NCI-H345 treated with DMSO at 0.1 percent for 48 hours (cell line): ENCODE data around the gene GALK2.

Experiments
- DNase-seq: peaks from one replicate; lab custom pipeline; 2025; ENCODE audit not compliant: unreplicated experiment; lab: John Stamatoyannopoulos, UW

Gene GALK2

GRCh38 chr15:49169880-49170597 is at the start of gene GALK2:
Gene GALK2 (plus strand): TSS chr15:49170247. CDS start chr15:49170323, 76 bp downstream.
- peak; percentile 45 for DNase-seq

- DNase-seq = no peak
These were observed 49.2 kb upstream of the GALK2 start for GRCh38 chr15:49120832-49121231.

DNA sequence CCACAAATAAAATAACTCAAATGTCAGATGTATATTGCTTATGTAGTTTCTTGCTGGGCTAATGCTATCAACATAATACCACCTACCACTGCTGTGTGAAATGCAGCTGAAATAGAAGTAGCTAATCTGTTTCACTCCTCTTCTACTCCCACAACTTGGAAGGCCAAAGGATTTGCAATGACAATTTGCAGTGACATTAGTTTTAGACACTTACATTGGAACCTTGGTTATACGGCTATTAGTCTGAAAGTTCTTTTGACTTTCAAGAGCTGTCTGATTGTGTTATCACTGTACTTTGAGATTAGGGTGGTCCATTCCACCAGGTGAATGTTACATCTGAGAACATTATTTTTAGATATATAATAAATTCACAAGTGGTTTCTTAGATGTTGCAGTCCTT is 48.1 kb upstream of the GALK2 start:
- DNase-seq = no peak

DNA sequence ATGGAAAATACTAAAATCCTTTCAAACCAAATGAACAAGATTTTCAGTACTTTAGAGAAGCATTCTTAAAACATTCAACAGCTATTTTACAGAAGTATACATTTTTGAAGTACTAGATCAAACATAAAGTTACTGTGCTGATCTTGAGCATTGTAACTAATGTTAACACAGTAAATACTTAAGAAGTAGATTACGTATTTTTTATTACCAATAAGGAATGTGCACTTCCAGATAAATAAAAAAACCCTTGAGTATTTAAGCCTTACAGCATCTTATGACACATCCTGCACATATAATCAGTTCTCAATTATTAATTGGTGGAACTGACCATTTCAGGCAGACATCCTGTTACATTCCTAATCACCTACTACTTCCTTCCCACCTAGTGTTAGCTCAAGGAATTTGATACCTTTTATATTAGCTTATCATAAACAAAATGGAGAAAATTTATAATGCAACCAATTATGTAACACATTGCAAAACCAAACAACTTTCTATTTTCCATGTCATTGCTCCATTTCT is 47.4 kb upstream of the GALK2 start:
- DNase-seq = no peak

GRCh38 chr15:49124371-49124770 is 45.7 kb upstream of the GALK2 start:
- DNase-seq = no peak

GRCh38 chr15:49131403-49131802 is 38.6 kb upstream of the GALK2 start:
- no peak for DNase-seq

GRCh38 chr15:49134683-49135341 is 35.2 kb upstream of the GALK2 start:
- no peak for DNase-seq

DNA sequence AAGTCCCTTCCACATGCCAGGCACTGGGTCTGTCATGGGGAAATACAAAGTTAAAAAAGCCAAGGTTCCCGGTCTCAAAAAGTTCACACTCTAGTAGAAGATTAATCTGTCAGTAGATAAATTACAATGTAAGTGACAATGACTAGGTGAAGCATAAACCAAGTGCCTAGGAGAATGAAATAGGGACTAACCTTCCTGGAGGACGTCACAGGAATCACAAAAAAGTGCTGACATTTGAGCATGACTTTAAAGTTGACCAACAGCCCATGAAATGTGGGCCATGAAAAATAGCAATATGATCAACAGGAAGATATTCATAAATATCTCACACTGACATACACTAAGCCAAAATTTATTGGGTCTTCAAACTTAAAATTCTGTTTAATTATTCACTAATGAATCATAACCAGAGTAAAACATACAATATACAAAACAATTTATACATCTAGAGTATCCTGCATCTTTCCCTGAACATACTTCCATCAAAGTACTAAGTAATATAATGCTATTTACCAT is 34.6 kb upstream of the GALK2 start:
- no peak for DNase-seq

DNA sequence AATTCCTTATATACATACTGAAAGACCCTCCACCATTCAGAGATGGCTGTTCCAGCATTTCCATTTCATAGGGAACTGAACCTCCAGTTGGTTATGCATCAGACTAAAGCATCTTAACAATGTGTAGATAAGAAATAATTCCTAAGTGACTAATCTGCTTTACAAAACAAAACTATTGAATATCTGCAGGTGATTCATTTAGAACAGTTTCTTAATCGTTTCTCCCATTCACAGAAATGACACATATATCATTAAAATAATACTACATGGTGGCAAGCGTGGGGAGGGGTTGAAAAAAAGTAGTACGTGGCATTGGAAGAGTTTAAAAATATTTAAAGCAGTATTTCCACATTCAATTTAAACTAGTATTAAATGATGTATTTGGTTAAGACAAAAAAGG is 34.1 kb upstream of the GALK2 start:
- no peak for DNase-seq

DNA sequence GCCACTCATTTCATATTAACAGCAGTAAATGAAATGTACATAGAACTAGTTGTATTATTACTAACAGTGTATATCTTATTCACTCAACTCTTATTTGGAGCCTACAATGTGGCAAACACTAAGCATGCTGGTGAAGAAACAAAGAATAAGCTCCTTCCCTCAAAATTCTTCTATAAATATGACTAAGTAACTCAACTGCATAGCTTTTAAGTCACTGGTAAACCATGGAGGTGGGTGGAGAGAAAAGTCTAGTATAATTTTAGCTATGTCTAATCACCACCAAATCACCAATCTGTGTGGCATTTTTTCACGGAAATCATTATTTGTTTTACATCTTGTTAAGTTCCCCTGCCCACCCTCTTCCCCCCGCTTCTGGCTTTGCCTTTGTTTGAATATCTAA is 32.2 kb upstream of the GALK2 start:
- no peak for DNase-seq

DNA sequence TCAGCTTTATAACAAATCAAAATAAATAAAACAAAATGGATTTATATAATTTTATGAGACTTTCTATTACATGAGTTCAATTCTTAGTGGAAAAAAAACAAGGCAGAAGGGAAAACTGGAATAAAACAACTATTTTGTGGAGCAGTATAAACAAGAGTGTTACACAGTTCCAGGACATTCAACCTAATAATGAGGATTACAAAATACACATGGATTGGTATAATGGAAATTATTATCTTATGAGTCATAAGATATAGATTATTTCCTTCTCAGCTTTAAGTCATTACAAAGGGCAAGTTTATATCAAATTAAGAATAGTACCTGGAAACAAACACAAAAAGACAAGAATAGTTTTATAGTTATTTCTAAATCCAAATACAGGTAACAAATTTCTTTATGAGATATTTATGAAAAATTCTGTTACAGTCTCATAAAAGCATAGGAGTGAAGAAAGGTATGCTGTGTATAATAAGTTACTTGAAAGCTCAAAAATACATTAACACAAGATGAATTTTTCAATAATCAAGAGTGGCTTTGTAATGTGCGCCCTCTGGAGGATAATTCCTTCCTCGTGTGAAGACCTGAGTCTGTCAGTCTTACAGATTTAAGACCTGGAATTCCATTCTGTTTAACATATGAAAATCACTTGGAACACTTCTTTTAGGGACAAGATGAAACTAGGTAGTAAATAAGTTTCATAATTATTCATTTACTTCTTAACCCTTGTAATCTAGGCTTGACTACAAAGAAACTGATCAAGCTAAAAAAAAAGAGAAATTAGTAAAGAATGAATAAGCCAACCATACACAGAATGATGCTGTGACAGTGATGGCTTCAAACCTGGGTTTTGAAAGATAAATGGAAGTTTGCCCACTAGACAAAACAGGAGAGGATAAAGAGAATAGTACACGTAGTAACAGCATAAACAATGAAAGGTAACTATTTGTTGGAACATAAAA is 24.1 kb upstream of the GALK2 start:
- no peak for DNase-seq

DNA sequence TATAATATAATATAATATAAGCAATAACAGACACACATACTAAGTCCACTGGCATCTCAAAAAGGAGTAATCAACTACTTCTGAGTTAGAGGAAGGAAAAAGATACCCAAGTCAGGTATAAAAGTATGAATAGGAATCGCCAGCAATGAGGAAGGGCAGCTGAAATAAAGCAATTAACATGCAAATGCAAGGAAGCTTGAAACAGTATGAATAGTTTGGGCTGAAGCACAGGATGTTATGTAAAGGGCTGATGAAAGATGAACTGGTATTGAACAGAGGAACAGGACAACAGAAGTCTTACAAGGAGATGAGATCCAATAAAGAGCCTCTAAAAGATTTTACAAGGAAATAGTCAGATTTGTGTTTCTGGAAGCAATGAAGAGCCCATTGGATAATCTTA is 21.7 kb upstream of the GALK2 start:
- no peak for DNase-seq

GRCh38 chr15:49148727-49149126 is 21.3 kb upstream of the GALK2 start:
- no peak for DNase-seq

DNA sequence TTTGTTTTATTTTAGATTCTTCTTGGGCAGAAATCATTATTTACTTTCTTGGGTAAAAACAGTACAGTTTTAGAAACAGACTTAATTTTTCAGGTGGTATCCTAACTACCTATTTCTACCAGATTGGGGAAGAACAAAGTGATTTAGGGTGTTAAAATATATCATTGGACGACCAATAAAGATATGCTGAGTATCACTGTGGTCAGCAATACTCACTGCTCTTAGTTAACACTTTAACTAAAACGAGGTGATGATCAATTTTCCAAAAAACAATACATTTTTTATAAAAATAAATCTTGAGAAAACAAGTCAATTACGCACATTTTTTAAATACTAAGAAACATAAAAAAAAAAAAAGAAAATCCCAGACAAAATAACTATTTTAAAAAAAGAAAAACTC is 18.2 kb upstream of the GALK2 start:
- no peak for DNase-seq

- DNase-seq = no peak
These were observed 17.3 kb upstream of the GALK2 start for GRCh38 chr15:49152552-49153312.

- DNase-seq = no peak
These were observed 15.7 kb upstream of the GALK2 start for GRCh38 chr15:49154359-49154758.

- no peak for DNase-seq
These were observed 15.3 kb upstream of the GALK2 start for GRCh38 chr15:49154799-49155109.

DNA sequence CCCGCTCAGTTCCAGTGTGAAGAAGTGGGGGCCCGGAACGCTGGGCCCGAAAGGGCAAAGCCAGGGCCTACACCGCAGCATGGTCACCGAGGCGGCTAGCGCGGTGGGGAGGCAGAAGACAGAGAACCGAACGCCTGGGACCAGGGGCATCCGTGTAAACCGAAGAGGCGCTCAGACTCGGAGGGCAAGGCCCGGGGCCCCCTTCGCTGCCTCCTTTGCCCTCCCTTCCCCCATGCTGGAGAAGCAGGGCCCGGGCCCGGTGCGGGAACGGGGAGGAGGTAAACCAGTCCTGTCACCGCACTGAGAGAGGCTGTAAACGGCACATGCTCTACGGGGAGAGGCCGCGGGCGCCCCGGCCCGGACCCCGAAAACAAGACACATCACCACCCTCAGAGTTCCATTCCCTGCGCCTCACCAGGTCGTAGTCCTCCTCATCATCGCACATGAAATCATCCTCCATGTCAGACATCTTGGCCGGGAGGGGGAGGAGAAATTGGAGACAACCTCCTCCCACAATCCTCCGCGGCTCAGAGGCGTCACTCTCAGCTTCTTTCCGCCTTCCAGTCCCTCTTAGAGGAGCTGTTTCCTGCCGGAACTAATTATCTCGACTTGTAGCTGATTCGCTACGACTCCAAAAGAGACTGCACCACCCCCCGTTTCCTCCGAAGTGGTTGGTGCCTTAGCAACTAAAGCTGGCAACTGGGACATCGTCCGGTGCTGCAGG is 14.8 kb upstream of the GALK2 start, which contains the start of gene COPS2:
COPS2 (minus strand) TSS at position 490 of the 724 bp plus-strand sequence; CDS start at position 469, 21 bp downstream.
- peak; percentile 75 for DNase-seq

GRCh38 chr15:49155834-49156627 is 14.0 kb upstream of the GALK2 start:
- DNase-seq = no peak
